Lower leg skin (tissue), 4 donors: ENCODE data around the gene BTG3. TPM values are rescaled to one million over a fixed set of nuclear protein-coding genes. Genes with fewer than 3 reads are reported as not detected.

ENCODE experiments used
- DNase-seq, 2 donors: peaks; one replicate each; pipeline ENCODE4 v3.0.0-alpha.2; 2019; ENCODE audit warnings: low spot score in 2 of 2
- H3K4me3 ChIP-seq: fragments of 200-600 bp; sonication (generic); 2 replicates; pipeline ENCODE4 v1.5.1; 2017; ENCODE audit warnings: mild to moderate bottlenecking, low read depth; ENCODE audit not compliant: poor library complexity, severe bottlenecking
- CTCF ChIP-seq, 3 donors: fragments of 450-650 bp; IDR thresholded peaks; one replicate each; pipeline ENCODE4 v1.5.1; 2016; ENCODE audit warnings: antibody characterized with exemption in 3 of 3, mild to moderate bottlenecking in 3 of 3, moderate library complexity in 2 of 3
- POLR2A ChIP-seq, 2 donors: fragments of 450-650 bp; IDR thresholded peaks; one replicate each; pipeline ENCODE4 v1.6.1; 2016 to 2017; ENCODE audit warnings: antibody characterized with exemption in 2 of 2, mild to moderate bottlenecking in 1 of 2, moderate library complexity in 1 of 2
- WGBS, 2 donors: methylation state at CpG; one replicate each; pipeline ENCODE4 v1.1.5; 2018; 5-methylcytosine and 5-hydroxymethylcytosine counted together
- intact Hi-C: fragments of 100-400 bp; cut with DNase I; formaldehyde crosslinking; loops from one replicate; pipeline ENCODE4 v1.15.0; 2023; ENCODE audit warnings: low total_unique reads
- total RNA-seq, 4 donors: library from RNA; depleted of rRNA; stranded (reverse); fragments of >200 nt; gene quantifications; one replicate each; pipeline ENCODE4 v1.1.0, GENCODE V29; 2016

Gene BTG3
- total RNA-seq = 10 to 100 TPM; 43.0 to 88.3 (median 57.3) TPM

DNA sequence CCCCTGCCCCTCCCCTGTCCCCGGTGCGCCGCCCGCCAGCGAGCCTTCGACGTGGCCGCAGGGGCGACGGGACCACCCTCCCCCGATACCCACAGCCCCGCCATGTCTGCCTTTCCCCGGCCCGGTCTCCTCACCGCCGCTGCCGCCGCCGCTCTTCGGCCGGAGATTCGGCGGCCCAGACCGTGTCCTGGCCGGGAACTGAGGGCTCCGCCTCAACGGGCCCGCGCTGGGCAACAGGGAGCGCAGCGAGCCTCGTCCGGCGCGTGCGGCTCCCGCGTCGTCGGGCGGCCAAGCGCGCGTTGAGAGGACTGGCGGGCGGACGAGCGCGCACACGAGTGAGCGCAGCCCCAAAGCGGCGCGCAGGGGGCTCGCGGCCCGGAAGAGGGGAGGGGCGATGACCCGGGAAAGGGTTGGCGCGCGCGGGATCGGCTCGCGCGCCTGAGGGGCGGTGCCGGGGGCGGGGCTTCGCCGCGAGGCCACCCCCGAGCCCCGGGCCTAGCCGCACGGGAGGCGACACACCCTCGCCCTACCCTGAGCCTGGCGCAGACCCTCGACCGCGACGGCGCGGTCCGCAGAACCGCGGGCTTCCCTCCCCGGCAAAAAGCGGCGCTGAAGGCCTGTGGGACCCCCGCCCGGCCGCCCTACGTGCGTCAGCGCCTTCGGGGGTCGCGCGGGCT, at the start of gene BTG3:
Gene BTG3, minus strand, starts transcription at position 337 of the 677 bp plus-strand sequence. CDS start 3,757 bp downstream, outside the sequence.
- WGBS, 2 donors = 0 to 2% methylated on average over 24 to 74 of the region's 102 CpGs
- intact Hi-C loops = no loop called here
- TF ChIP-seq CTCF (IDR thresholded peaks at IDR 0.05) (no peak), POLR2A (IDR thresholded peaks at IDR 0.05) (peak in 1 of 2 donors; percentile 85)
- DNase-seq = peak; percentile 54 to 94
- H3K4me3 ChIP-seq = peak within 1 kb of the TSS; percentile 68

DNA sequence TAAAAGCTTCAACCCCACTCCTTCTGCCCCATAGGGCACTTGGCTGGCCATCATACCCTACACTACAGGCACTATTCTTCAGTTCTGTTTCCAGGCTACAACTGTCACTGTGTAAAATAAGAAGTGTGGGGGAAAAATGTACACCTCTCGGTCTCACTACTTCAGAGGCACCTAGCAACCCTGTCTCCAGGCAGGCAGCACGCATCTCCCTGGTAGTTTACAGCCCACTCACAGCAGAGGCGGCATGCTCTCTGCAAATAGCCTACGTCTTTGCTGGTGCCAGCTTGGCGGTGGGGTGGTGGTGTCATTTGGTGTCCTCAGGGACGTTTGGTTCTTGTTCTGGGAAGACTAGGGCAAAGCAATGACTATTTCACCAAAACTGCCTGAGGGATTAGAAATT, 48.2 kb upstream of the BTG3 start:
- 56 to 59% methylated on average over 6 of the region's 6 CpGs for WGBS, 2 donors
- intact Hi-C loops = no loop called here
- H3K4me3 ChIP-seq = no peak overlapping the region
- DNase-seq = no peak
- TF ChIP-seq POLR2A (IDR thresholded peaks at IDR 0.05) (no peak), CTCF (IDR thresholded peaks at IDR 0.05) (no peak)

DNA sequence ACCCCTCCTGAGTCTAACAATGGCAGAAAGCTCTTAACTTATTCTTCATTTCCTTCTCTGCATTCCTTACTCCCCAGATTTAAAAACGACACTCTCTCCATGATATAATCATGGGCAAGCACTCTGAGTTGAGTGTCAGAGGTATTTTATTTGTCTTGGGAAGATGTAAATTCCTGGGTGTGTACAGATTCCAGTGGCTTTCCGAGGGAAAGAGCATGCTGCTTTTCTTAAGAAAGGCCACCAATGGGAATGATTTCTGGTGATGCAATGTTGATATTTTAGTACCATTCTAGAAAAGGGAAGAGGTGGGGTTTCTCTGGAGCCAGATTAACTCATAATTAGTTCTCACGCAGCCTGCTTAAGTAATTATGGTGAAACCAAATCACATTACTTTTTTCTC, 47.8 kb upstream of the BTG3 start:
- WGBS, 2 donors = 15 to 16% methylated on average over 3 of the region's 3 CpGs
- no peak overlapping the region for H3K4me3 ChIP-seq
- TF ChIP-seq POLR2A (IDR thresholded peaks at IDR 0.05) = no peak
- TF ChIP-seq CTCF (IDR thresholded peaks at IDR 0.05) = no peak
- DNase-seq = no peak
- intact Hi-C loops = no loop called here

DNA sequence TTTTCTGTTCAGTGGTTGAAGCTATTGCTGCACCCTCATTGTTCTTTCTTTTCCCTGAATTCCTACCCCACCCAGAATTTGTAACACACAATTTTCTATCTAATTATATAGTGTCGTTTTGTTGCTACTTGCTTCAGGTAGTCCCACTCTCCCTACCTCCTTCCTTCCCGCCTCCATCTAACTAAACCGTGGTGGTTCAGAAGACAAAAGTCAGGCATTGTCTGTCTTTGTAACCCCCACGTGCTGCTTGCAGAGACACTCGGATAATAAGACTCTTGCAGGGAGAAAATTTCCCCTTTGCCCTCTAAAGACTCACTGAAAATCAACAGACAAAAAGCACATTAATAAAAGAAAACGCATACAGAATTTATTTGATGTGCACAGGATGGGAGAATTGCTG, 46.2 kb upstream of the BTG3 start:
- 74 to 76% methylated on average over 6 of the region's 6 CpGs for WGBS, 2 donors
- no peak overlapping the region for H3K4me3 ChIP-seq
- no peak for TF ChIP-seq CTCF (IDR thresholded peaks at IDR 0.05)
- TF ChIP-seq POLR2A (IDR thresholded peaks at IDR 0.05) = no peak
- DNase-seq = no peak
- intact Hi-C loops = no loop called here

- TF ChIP-seq POLR2A (IDR thresholded peaks at IDR 0.05) = no peak
- TF ChIP-seq CTCF (IDR thresholded peaks at IDR 0.05) = no peak
- H3K4me3 ChIP-seq = no peak overlapping the region
- intact Hi-C loops = no loop called here
- no peak for DNase-seq
- 82 to 85% methylated on average over 3 of the region's 3 CpGs for WGBS, 2 donors
Observed at GRCh38 chr21:17651526-17651925, 38.8 kb upstream of the BTG3 start.

- no peak overlapping the region for H3K4me3 ChIP-seq
- TF ChIP-seq CTCF (IDR thresholded peaks at IDR 0.05) = no peak
- TF ChIP-seq POLR2A (IDR thresholded peaks at IDR 0.05) = no peak
- DNase-seq = no peak
- intact Hi-C loops = no loop called here
- 63 to 67% methylated on average over 1 of the region's 1 CpG for WGBS, 2 donors
Observed at GRCh38 chr21:17650292-17650691, 37.6 kb upstream of the BTG3 start.
